WTC11 (cell line): ENCODE data around the gene BCL2L11.

Experiments
- CTCF ChIP-seq: fragments of 200-600 bp; IDR thresholded peaks from 2 replicates; pipeline ENCODE4 v1.8.0; 2022; ENCODE audit warnings: antibody characterized with exemption
- ELF4 ChIP-seq: sonication (generic); formaldehyde crosslinking; IDR thresholded peaks from 2 replicates; pipeline ENCODE4 v1.8.1; 2022; ENCODE audit warnings: low read depth, mild to moderate bottlenecking, moderate library complexity, missing genetic modification reagents

GRCh38 chr2:111156529-111156928, 35.8 kb downstream of the BCL2L11 start:
- TF ChIP-seq CTCF (no peak), ELF4 (CRISPR knock-in tag) (no peak)
